ENCODE results near the gene HBP1.

GRCh38 chr7:107233981-107234380, 65.2 kb downstream of the HBP1 start:
- TF ChIP-seq CTCF (IDR thresholded peaks at IDR 0.05; ENCODE audit: insufficient read depth, low read length, poor library complexity, severe bottlenecking) (no peak), EZH2phosphoT487 (conservative IDR thresholded peaks at IDR 0.05; ENCODE audit: low read length) (no peak)

Measured in SU-DHL-6 (cell line).